ENCODE data around the gene USP20.
"Not testable (repeated sequence)": the region's sequence is repeated elsewhere in the genome, so short reads cannot be mapped to it uniquely, and the experiment has no call there.

The USP20 gene

GRCh38 chr9:129889122-129889940 is 54.1 kb downstream of the USP20 start:
- ChIA-PET POLR2A (no interaction called here), CTCF (no interaction called here)
- DNase-seq (ENCODE audit: extremely low spot score), result no peak
- no peak for TF ChIP-seq TARDBP (IDR thresholded peaks at IDR 0.05)
- no peak for TF ChIP-seq FOXM1 (IDR thresholded peaks at IDR 0.05; ENCODE audit: borderline replicate concordance)
- no peak for TF ChIP-seq FOXA1 (IDR thresholded peaks at IDR 0.05)
- no peak for TF ChIP-seq SUZ12 (IDR thresholded peaks at IDR 0.05)
- TF ChIP-seq HDGF (IDR thresholded peaks at IDR 0.05; ENCODE audit: borderline replicate concordance), result no peak
- TF ChIP-seq SP1 (IDR thresholded peaks at IDR 0.05), result no peak
- TF ChIP-seq CTBP1 (IDR thresholded peaks at IDR 0.05; ENCODE audit: borderline replicate concordance), result no peak
- TF ChIP-seq BHLHE40 (IDR thresholded peaks at IDR 0.05; ENCODE audit: borderline replicate concordance), result no peak
- no peak for TF ChIP-seq PKNOX1 (IDR thresholded peaks at IDR 0.05)
- no peak for TF ChIP-seq ELF4 (IDR thresholded peaks at IDR 0.05)
- TF ChIP-seq NFRKB (IDR thresholded peaks at IDR 0.05), result no peak
- no peak for TF ChIP-seq FOXK2 (IDR thresholded peaks at IDR 0.05)
- TF ChIP-seq LEF1 (IDR thresholded peaks at IDR 0.05; ENCODE audit: borderline replicate concordance), result no peak

- POLR2A ChIA-PET, result no interaction called here
- CTCF ChIA-PET, result no interaction called here
- TF ChIP-seq FOXK2 (IDR thresholded peaks at IDR 0.05) (no peak), FOXM1 (IDR thresholded peaks at IDR 0.05; ENCODE audit: borderline replicate concordance) (no peak), TARDBP (IDR thresholded peaks at IDR 0.05) (no peak), ELF4 (IDR thresholded peaks at IDR 0.05) (no peak), BHLHE40 (IDR thresholded peaks at IDR 0.05; ENCODE audit: borderline replicate concordance) (no peak), ZNF384 (IDR thresholded peaks at IDR 0.05) (no peak), CTBP1 (IDR thresholded peaks at IDR 0.05; ENCODE audit: borderline replicate concordance) (no peak), FOXA1 (IDR thresholded peaks at IDR 0.05) (no peak), PKNOX1 (IDR thresholded peaks at IDR 0.05) (no peak), LEF1 (IDR thresholded peaks at IDR 0.05; ENCODE audit: borderline replicate concordance) (no peak), SP1 (IDR thresholded peaks at IDR 0.05) (no peak), NFRKB (IDR thresholded peaks at IDR 0.05) (no peak), ARNT (IDR thresholded peaks at IDR 0.05) (no peak), HDGF (IDR thresholded peaks at IDR 0.05; ENCODE audit: borderline replicate concordance) (no peak), L3MBTL2 (conservative IDR thresholded peaks at IDR 0.05) (no peak), SUZ12 (IDR thresholded peaks at IDR 0.05) (no peak)
- DNase-seq (ENCODE audit: extremely low spot score), result no peak
These were observed 54.9 kb downstream of the USP20 start for GRCh38 chr9:129889941-129890717.

- CTCF ChIA-PET, result interaction anchor here (0.6 kb wide), 1 partner anchor 125 kb away, joined by 3 read pairs; no protein-coding TSS in a partner anchor
These were observed 55.6 kb downstream of the USP20 start for GRCh38 chr9:129890718-129891299.

GRCh38 chr9:129891569-129891968 is 56.3 kb downstream of the USP20 start:
- TF ChIP-seq ELF4 (IDR thresholded peaks at IDR 0.05) (no peak), SUZ12 (IDR thresholded peaks at IDR 0.05) (no peak), CTBP1 (IDR thresholded peaks at IDR 0.05; ENCODE audit: borderline replicate concordance) (no peak), HDGF (IDR thresholded peaks at IDR 0.05; ENCODE audit: borderline replicate concordance) (no peak), FOXA1 (IDR thresholded peaks at IDR 0.05) (no peak), NFRKB (IDR thresholded peaks at IDR 0.05) (no peak), FOXM1 (IDR thresholded peaks at IDR 0.05; ENCODE audit: borderline replicate concordance) (no peak), PKNOX1 (IDR thresholded peaks at IDR 0.05) (no peak), ZNF384 (IDR thresholded peaks at IDR 0.05) (no peak), TARDBP (IDR thresholded peaks at IDR 0.05) (no peak), SP1 (IDR thresholded peaks at IDR 0.05) (no peak), FOXK2 (IDR thresholded peaks at IDR 0.05) (no peak), LEF1 (IDR thresholded peaks at IDR 0.05; ENCODE audit: borderline replicate concordance) (no peak), BHLHE40 (IDR thresholded peaks at IDR 0.05; ENCODE audit: borderline replicate concordance) (no peak), L3MBTL2 (conservative IDR thresholded peaks at IDR 0.05) (no peak), ARNT (IDR thresholded peaks at IDR 0.05) (no peak)
- ChIA-PET CTCF (interaction anchor here (0.6 kb wide), 1 partner anchor 125 kb away, joined by 3 read pairs; no protein-coding TSS in a partner anchor), POLR2A (no interaction called here)
- no peak for DNase-seq (ENCODE audit: extremely low spot score)

More at GRCh38 chr9:129890718-129891299, 55.6 kb downstream of the USP20 start:
- DNase-seq (ENCODE audit: extremely low spot score); POLR2A ChIA-PET: not testable (repeated sequence)

GRCh38 chr9:129894120-129894823 is 59.0 kb downstream of the USP20 start:
- POLR2A ChIA-PET, result interaction anchor here (1.1 kb wide), 1 partner anchor 9 kb away, joined by 5 read pairs; no protein-coding TSS in a partner anchor
- TF ChIP-seq FOXM1 (IDR thresholded peaks at IDR 0.05; ENCODE audit: borderline replicate concordance), result no peak
- no peak for TF ChIP-seq HDGF (IDR thresholded peaks at IDR 0.05; ENCODE audit: borderline replicate concordance)
- no peak for TF ChIP-seq ELF4 (IDR thresholded peaks at IDR 0.05)
- TF ChIP-seq PKNOX1 (IDR thresholded peaks at IDR 0.05), result no peak
- TF ChIP-seq SUZ12 (IDR thresholded peaks at IDR 0.05), result no peak
- no peak for TF ChIP-seq L3MBTL2 (conservative IDR thresholded peaks at IDR 0.05)
- no peak for DNase-seq (ENCODE audit: extremely low spot score)
- CTCF ChIA-PET, result no interaction called here
